Suprapubic skin (tissue), 3 donors: Measurements from ENCODE around the gene GHRH.
A peak's percentile ranks its signal among the peaks of the same experiment; 100 is the strongest.

ENCODE experiments used
- POLR2AphosphoS5 ChIP-seq, 3 donors: sonication (generic); formaldehyde crosslinking; IDR thresholded peaks; one replicate each; pipeline ENCODE4 v1.6.1; 2017; ENCODE audit warnings: antibody characterized with exemption in 3 of 3
- TF ChIP-seq, protein P1 (sequence below), 2 donors: fragments of 200-600 bp in 1 of 2; fragments of 450-650 bp in 1 of 2; sonication (generic) in 1 of 2; IDR thresholded peaks; one replicate each; pipeline ENCODE4 v1.5.1; 2016 to 2019; ENCODE audit warnings: antibody characterized with exemption in 2 of 2, mild to moderate bottlenecking in 1 of 2, moderate library complexity in 1 of 2

DNA sequence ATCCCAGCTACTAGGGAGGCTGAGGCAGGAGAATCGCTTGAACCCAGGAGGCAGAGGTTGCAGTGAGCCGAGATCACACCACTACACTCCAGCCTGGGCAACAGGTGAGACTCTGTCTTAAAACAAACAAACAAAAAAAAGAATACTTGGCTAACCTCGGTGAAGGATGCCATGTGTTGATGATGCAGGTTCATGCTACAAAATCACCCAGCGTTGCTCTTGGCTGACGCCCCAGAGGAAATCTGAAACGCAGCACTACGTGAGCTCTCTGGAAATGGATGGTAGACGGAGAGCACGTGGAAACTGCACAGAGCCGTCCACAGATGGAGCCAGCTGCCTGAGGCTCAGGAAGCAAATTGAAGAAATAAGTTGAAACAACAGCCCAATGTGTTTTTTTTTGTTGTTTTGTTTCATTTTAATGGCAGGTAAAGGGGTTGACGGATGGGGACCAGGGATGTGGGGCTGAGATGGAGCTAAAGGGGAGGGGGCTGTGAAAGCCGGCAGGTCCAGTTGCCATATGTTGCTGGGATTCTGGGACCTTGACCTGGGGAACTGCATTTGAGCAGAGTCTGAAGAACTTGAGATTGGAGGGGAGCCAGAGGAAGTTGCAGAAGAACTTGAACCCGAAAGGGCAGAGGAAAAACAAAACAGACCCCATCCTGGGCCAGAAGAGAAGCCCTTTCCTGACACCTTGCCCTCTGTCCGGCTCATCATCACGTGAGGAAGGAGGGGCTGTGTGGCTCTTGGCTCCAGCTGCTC lies 15.1 kb upstream of the GHRH start:
- TF ChIP-seq POLR2AphosphoS5 (IDR thresholded peaks at IDR 0.05) = no peak
- TF ChIP-seq, protein P1, sequence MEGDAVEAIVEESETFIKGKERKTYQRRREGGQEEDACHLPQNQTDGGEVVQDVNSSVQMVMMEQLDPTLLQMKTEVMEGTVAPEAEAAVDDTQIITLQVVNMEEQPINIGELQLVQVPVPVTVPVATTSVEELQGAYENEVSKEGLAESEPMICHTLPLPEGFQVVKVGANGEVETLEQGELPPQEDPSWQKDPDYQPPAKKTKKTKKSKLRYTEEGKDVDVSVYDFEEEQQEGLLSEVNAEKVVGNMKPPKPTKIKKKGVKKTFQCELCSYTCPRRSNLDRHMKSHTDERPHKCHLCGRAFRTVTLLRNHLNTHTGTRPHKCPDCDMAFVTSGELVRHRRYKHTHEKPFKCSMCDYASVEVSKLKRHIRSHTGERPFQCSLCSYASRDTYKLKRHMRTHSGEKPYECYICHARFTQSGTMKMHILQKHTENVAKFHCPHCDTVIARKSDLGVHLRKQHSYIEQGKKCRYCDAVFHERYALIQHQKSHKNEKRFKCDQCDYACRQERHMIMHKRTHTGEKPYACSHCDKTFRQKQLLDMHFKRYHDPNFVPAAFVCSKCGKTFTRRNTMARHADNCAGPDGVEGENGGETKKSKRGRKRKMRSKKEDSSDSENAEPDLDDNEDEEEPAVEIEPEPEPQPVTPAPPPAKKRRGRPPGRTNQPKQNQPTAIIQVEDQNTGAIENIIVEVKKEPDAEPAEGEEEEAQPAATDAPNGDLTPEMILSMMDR (IDR thresholded peaks at IDR 0.05) = peak in 1 of 2 donors; percentile 9
